ENCODE measurements around the gene ACTN1.
A peak's percentile ranks its signal among the peaks of the same experiment; 100 is the strongest.

ACTN1 gene

DNA sequence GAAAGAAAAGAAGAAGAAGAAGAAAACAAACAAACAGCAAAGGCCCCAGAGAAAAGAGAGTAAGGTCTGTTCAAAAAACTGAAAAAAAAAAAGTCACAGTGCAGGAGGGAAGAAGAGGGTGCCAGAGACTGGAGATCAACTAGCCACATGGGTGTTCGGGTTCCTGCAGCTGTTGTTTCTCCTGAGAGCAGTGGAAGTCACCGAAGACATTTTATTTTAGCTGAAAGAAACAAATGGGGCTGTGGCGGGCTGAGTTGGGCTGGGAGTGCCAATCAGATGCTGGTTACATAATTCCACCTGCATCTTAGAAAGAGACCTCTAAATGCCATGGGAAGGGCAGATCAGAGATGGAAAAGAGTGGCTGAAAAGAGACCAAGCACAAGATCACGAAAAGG is 33.9 kb downstream of the ACTN1 start:
- peak overlapping the region; percentile 5 for H3K27ac Mint-ChIP-seq
- ATAC-seq (replicated peaks) (no peak), DNase-seq (no peak)
- H3K27me3 Mint-ChIP-seq: peaks cover 0 to 4% of the 10 kb centered on the region in 2 donors
- no peaks in the 10 kb centered on the region for H3K36me3 Mint-ChIP-seq
- no peaks in the 10 kb centered on the region for H3K9me3 Mint-ChIP-seq
- peaks cover 16 to 35% of the 10 kb centered on the region in 2 donors for H3K4me1 Mint-ChIP-seq
- H3K4me3 Mint-ChIP-seq: no peak overlapping the region

DNA sequence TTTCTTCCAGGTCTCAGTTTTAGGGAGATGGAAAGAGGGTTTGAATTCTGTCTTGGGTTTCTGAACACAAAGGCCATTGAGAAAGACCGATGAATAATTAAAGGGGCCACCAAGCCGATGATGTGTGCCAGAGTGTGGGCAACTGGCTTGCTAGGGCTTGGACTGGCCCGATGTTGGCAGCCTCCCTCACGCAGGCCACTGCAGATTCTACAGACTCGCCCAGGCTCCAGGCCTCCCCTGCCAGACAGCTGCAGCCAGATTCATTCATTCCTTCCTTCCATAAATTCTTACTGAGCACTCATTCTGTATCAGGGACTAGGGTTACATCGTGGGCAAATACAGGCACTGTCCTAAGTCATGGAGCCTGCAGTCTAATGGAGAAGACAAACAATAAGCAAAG is 34.9 kb downstream of the ACTN1 start:
- Mint-ChIP-seq H3K4me1 (peaks cover 16 to 35% of the 10 kb centered on the region in 2 donors), H3K9me3 (no peaks in the 10 kb centered on the region), H3K27ac (no peak overlapping the region), H3K36me3 (no peaks in the 10 kb centered on the region), H3K4me3 (no peak overlapping the region), H3K27me3 (peaks cover 0 to 4% of the 10 kb centered on the region in 2 donors)
- no peak for ATAC-seq (replicated peaks)
- no peak for DNase-seq

DNA sequence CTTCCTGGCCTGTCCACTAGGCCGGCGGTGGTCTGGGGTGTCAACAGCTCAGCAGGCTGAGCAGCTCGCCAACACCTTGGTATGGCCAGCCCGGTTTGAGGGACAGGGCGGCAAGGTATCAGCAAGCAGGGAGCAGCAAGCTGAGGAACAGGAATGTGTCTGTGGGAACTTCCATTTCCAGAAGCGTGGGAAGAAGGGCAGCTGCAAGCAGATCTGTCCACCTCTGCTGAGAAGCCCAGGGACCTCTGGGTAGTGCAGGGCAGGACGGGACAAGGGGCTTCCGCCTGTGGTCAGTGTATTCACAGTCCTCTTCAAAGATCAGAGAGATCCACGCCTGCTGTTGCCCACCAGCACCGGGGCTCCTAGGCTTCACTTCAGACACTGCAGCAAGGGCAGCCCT is 36.0 kb downstream of the ACTN1 start:
- Mint-ChIP-seq H3K9me3 (no peaks in the 10 kb centered on the region), H3K4me3 (no peak overlapping the region), H3K36me3 (no peaks in the 10 kb centered on the region), H3K27ac (no peak overlapping the region), H3K27me3 (peaks cover 0 to 4% of the 10 kb centered on the region in 2 donors), H3K4me1 (peaks cover 15 to 27% of the 10 kb centered on the region in 2 donors)
- ATAC-seq (replicated peaks) (no peak), DNase-seq (no peak)

DNA sequence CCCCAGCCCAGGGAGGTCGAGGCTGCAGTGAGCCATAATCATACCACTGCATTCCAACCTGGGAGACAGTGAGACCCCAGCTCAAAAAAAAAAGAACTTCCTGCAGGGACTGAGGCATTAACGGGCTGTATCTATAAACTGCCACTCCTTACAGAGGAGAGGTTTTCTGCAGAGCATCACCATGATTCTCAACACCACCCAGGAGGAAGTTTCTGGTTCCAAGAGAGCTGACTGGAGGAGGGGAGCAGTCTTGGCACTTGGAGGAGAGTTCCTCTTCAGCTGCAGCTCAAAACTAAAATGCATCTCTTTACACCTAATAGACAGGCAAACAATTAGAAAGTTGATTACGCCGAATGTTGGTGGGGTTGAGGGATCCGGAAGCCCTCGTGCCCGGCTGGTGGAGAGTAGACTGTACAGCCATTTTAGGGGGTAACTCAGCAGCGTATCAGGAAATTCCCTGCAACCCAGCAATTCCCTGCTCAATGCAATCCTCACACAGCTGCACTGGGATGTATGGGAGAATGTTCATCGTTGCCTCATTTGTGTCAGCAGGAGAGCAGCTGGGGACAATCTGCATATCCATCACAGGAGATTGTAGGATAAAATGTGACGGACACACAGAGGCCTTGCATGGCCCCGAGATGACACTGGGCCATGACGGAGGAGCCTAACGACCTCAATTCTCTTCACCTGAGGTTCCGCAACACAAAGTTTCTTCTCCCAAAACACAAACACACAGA is 36.6 kb downstream of the ACTN1 start:
- no peak overlapping the region for H3K27ac Mint-ChIP-seq
- peaks cover 9 to 21% of the 10 kb centered on the region in 2 donors for H3K4me1 Mint-ChIP-seq

DNA sequence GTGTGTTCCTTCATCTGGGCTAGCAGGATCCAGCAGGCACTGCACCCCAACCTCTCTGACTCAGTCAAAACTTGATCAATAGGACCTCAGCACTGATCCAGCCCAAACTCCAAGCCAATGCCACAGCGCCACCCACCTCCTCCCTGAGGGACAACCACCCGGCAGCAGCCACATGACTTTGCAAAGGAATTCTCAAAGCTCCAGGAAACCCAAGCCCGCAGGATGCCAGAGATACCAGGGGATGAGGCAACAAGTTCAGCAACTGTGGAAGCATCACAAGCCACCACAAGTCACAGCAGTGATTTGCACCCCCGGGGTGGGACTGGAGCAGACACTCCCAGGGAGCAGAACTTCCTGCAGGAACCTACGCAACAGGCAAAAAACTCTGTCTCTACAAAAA is 37.3 kb downstream of the ACTN1 start:
- H3K27me3 Mint-ChIP-seq: peaks cover 0 to 4% of the 10 kb centered on the region in 2 donors
- H3K4me3 Mint-ChIP-seq: no peak overlapping the region
- H3K9me3 Mint-ChIP-seq: no peaks in the 10 kb centered on the region
- DNase-seq: no peak
- H3K36me3 Mint-ChIP-seq: no peaks in the 10 kb centered on the region
- no peak overlapping the region for H3K27ac Mint-ChIP-seq
- H3K4me1 Mint-ChIP-seq: peaks cover 9 to 17% of the 10 kb centered on the region in 2 donors
- no peak for ATAC-seq (replicated peaks)

More for the DNA sequence above, 36.6 kb downstream of the ACTN1 start:
- H3K9me3 Mint-ChIP-seq: no peaks in the 10 kb centered on the region
- H3K36me3 Mint-ChIP-seq: no peaks in the 10 kb centered on the region
- DNase-seq (no peak), ATAC-seq (replicated peaks) (no peak)
- peaks cover 0 to 4% of the 10 kb centered on the region in 2 donors for H3K27me3 Mint-ChIP-seq
- no peak overlapping the region for H3K4me3 Mint-ChIP-seq

DNA sequence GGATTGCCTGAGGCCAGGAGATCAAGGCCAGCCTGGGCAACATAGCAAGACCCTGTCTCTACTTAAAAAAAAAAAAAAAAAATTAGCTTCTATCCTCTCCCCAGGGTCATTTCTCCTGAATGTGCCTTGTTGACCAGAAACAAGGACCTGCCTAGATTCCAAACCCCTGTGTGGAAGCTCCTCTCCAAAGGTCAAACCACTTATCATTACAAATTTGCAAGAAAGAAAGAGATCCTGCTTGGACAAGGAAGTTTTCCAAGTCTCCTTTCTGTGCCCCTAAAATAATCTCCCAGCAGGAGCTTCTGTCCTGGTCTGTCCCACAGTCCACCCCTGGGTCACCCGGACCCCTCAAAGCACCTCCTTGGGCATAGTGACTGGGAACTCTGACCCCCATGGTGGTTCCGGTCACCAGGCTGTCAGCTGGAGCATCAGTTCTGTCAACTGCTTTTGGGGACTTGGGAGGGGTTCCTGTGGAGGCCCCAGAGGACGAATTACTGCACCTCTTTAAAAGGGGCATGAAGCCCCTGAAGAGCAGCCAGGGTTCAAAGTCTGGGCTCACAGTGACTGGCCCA is 38.4 kb downstream of the ACTN1 start:
- no peak overlapping the region for H3K4me3 Mint-ChIP-seq
- ATAC-seq (replicated peaks) (no peak), DNase-seq (no peak)
- peaks cover 0 to 4% of the 10 kb centered on the region in 2 donors for H3K27me3 Mint-ChIP-seq
- no peaks in the 10 kb centered on the region for H3K9me3 Mint-ChIP-seq
- H3K27ac Mint-ChIP-seq: no peak overlapping the region
- H3K4me1 Mint-ChIP-seq: peaks cover 5 to 8% of the 10 kb centered on the region in 2 donors
- H3K36me3 Mint-ChIP-seq: no peaks in the 10 kb centered on the region

DNA sequence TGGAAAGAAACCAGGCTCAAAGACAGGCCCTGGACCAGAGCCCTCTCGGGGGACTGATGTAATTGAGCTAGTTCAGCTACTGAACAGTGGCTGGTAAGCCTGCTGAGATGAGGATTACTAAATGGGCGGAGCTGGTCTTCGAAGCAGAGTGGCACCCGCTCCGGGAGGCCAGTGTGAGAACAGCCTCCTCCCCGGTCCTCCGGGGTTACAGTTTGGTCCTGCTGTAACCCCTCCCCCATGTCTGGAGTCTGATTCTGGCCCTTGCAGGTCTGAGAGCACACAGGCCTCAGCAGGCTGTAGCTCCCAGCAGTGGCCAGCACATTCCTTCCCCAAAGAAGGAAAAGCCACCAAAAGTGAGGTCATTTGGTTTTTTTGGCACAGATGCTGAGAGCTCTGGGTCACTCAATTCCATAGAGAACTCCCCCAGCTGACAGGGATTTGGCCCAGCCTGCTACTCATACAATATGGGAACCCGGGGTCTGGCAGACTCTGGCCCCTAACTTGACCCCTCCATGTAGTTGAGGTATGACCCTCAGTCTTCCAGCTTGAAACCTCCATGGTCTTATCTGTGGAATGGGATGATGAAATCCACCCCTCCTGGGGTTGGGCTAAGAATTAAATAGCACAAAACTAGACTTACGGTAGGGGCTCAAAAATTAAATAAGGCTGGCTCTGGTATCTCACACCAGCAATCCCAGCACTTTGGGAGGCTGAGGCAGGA is 39.0 kb downstream of the ACTN1 start:
- Mint-ChIP-seq H3K9me3 (no peaks in the 10 kb centered on the region), H3K27ac (no peak overlapping the region), H3K27me3 (no peaks in the 10 kb centered on the region), H3K4me3 (no peak overlapping the region), H3K36me3 (no peaks in the 10 kb centered on the region), H3K4me1 (peaks cover under 1 to 2% of the 10 kb centered on the region in 2 donors)
- ATAC-seq (replicated peaks) (no peak), DNase-seq (no peak)

DNA sequence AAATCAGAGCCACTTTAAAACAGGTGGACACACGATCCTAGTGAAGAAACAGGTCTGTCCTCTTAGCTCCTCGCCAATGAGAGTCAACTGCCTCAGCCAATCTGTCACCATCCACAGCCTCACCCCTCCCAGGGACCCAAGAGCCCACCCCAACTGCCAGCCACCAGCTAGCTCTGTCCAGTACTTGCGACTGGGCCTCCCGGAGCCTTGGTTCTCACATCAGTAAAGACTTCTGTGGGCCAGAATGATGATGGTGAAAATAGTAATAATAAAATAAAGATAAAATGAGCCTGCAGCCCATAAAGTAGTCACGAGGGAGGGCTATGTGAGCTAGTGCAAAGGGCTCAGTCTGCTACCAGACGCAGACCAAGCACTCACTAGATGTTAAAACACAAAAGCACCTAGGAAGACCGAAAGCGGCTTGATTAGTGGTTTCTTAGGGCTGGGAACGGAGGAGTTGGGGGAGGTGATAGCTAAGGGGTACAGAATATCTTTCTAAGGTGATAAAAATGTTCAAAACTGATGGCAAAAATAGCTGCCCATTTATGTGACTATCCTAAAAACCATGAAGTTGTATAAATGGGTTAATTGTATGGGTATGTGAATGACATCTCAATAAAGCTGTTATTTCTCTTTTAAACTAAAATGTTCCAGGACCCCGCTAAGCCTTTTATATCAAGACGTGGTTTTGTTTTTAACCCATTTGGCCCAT is 39.8 kb downstream of the ACTN1 start:
- ATAC-seq (replicated peaks): no peak
- Mint-ChIP-seq H3K9me3 (no peaks in the 10 kb centered on the region), H3K27ac (no peak overlapping the region)

DNA sequence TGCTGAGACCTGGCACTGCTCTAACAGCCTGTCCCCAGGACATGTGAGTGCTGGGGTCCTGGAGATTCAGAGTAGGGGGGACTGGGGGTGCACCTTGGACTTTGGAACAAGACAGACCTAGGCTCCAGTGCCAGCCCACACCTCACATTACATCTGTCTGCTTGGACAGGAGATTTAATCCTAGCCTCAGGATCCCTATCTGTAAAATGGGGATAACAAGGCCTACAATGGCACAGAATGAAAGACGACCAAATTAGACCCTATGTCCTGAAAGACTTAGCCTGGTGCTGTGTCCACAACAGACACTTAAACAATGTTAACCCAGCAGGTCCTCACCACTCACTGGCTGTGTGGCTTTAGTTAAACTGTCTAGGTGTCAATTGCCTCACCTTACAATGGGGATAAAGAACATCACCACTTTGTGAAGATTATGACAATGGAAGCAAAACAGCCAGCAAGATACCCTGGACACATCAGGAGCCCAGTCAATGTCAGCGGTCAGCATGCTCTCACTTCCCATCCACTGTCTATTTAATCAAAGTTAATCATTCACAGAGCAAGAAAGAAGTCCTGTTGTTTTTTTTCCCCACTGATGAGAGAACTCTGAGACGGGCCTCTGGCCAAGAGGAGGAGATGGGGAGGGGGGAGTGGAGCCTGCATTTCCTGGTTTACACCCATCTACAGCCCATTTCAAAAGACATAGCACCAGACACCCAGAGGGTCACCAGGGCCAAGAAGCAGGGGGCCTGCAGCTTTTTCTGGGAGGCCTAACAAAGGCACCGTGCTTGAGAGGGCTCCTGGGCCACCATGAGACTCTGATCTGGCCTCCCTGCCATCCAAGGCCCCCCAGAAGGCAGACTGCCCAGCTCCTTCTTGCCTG is 40.6 kb downstream of the ACTN1 start:
- DNase-seq (no peak), ATAC-seq (replicated peaks) (no peak)
- Mint-ChIP-seq H3K36me3 (no peaks in the 10 kb centered on the region), H3K9me3 (no peaks in the 10 kb centered on the region), H3K27ac (no peak overlapping the region), H3K4me1 (no peaks in the 10 kb centered on the region), H3K4me3 (no peak overlapping the region), H3K27me3 (no peaks in the 10 kb centered on the region)

More for the DNA sequence above, 39.8 kb downstream of the ACTN1 start:
- H3K4me1 Mint-ChIP-seq: no peaks in the 10 kb centered on the region
- H3K27me3 Mint-ChIP-seq: no peaks in the 10 kb centered on the region
- no peak for DNase-seq
- no peaks in the 10 kb centered on the region for H3K36me3 Mint-ChIP-seq
- H3K4me3 Mint-ChIP-seq: no peak overlapping the region

DNA sequence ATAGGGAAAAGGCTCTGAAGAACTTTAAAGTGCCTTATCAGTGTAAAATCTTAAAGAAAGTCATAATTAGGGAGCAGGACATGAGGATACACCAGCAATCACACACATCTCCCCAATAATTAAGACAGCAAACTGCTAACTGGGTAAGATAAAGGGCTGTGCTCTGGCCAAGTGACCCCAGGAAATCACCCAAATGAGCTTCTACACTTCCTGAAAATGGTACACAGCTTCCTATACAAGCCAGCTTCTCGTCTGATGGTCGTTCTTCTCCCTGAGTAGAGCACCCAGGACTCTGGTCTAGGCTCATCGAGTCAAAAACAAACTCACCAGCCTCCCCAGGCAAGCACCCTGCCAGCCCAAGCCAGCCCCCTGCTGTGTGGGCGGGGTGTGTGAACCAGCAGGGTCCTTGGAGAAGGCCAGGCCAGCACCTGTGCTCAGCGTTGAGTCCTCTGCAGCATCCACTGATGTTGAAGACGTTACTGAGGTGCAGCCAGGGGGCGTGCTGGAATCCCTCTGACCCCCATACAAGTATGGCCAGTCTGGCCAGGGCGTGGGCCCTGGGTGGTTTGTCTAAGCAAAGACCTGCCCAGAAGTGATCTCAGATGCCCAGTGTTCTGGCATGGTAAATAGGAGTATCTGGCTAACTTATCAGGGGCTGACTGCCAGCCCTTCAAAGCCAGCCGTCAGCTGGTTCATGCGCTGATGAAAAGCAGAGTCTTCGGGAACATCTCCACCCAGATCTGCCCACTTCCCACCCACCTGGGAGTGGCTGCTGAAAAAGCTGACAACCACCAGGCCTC is 41.4 kb downstream of the ACTN1 start:
- no peaks in the 10 kb centered on the region for H3K36me3 Mint-ChIP-seq
- ATAC-seq (replicated peaks): no peak
- no peaks in the 10 kb centered on the region for H3K4me1 Mint-ChIP-seq
- H3K27me3 Mint-ChIP-seq: no peaks in the 10 kb centered on the region
- no peak overlapping the region for H3K27ac Mint-ChIP-seq
- no peak overlapping the region for H3K4me3 Mint-ChIP-seq
- no peak for DNase-seq
- no peaks in the 10 kb centered on the region for H3K9me3 Mint-ChIP-seq

DNA sequence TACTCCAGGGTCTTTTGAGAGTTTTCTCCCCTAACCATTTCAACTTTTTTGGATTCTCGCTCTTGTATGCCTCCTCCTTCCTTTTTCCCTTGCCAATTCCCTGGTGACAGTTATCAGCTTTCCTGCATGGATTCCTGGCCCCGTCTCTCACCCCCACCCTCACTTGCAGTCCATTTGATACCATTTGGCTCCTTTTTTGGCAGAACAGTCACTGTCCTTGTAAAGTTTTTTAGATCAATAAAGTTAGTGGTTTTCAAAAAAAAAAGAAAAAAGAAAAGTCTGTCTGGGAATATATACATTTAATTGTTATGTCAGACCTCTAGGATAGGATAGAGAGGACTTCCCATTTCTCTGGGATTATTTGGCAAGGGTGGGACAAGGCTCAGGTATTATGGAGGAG is 42.1 kb downstream of the ACTN1 start:
- no peak overlapping the region for H3K27ac Mint-ChIP-seq

DNA sequence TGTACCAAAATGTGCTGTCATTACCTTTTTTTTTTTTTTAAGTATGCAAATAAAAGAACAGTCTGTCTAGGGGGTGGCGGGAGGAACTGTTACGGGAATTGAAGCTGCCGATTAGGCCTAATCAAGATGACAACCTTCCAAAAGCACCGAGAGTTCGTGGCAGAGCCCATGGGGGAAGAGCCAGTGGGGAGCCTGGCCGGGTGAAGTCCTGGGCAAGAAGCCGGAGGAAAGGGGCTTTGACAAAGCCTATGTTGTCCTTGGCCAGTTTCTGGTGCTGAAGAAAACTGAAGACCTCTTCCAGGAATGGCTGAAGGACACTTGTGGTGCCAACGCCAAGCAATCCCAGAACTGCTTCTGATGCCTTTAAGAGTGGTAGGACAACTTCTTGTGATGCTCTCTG is 42.6 kb downstream of the ACTN1 start:
- H3K27me3 Mint-ChIP-seq: no peaks in the 10 kb centered on the region
- H3K4me1 Mint-ChIP-seq: no peaks in the 10 kb centered on the region

More for the DNA sequence above, 42.1 kb downstream of the ACTN1 start:
- Mint-ChIP-seq H3K4me3 (no peak overlapping the region), H3K9me3 (no peaks in the 10 kb centered on the region), H3K27me3 (no peaks in the 10 kb centered on the region), H3K36me3 (no peaks in the 10 kb centered on the region), H3K4me1 (no peaks in the 10 kb centered on the region)
- DNase-seq (no peak), ATAC-seq (replicated peaks) (no peak)

DNA sequence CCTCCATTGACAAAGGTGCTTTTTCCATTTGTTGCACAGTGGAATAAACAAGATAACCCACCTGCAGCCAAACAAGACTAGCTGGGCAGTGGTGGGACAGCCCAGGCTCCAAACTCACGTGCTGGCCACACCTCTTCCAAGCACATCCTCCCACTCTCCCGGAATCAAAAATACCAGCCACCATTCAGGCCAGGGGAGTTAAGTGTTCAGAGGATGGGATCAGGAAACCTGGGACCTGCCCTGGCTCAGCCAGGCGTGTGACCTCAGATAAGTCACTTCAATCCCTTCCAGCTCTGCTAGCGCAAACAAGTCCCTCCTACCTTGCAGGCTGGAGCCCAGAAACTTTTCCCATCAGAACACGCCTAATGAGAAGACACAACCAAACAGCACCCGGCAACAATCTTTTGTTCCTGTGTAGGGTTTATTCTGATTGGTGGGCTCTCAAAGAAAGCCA is 43.3 kb downstream of the ACTN1 start:
- no peak overlapping the region for H3K4me3 Mint-ChIP-seq
- peaks cover 0 to 5% of the 10 kb centered on the region in 2 donors for H3K27me3 Mint-ChIP-seq
- ATAC-seq (replicated peaks) (no peak), DNase-seq (no peak)
- H3K27ac Mint-ChIP-seq: no peak overlapping the region
- no peaks in the 10 kb centered on the region for H3K4me1 Mint-ChIP-seq
- no peaks in the 10 kb centered on the region for H3K36me3 Mint-ChIP-seq
- no peaks in the 10 kb centered on the region for H3K9me3 Mint-ChIP-seq

More for the DNA sequence above, 42.6 kb downstream of the ACTN1 start:
- no peaks in the 10 kb centered on the region for H3K9me3 Mint-ChIP-seq
- H3K27ac Mint-ChIP-seq: no peak overlapping the region
- ATAC-seq (replicated peaks) (no peak), DNase-seq (no peak)
- H3K4me3 Mint-ChIP-seq: no peak overlapping the region
- H3K36me3 Mint-ChIP-seq: no peaks in the 10 kb centered on the region

Measured in stimulated activated naive B cell treated with anti-CD40 and anti-IgM and Interleukin-4, amounts not matched to agents 10 μg/mL and 1 μg/mL and 100 μg/mL, for 72 hours (primary cell).